Subcutaneous adipose tissue (tissue), 4 donors: ENCODE measurements around the gene OR2AK2. TPM values are rescaled to one million over a fixed set of nuclear protein-coding genes. Genes with fewer than 3 reads are reported as not detected.

ENCODE experiments used
- CTCF ChIP-seq: fragments of 450-650 bp; IDR thresholded peaks from one replicate; pipeline ENCODE4 v1.5.1; 2016; ENCODE audit warnings: low read depth, mild to moderate bottlenecking, control low read depth, antibody characterized with exemption, moderate library complexity
- total RNA-seq, 4 donors: library from RNA; depleted of rRNA; stranded (reverse); fragments of >200 nt; gene quantifications; one replicate each; pipeline ENCODE4 v1.1.0, GENCODE V29; 2016

OR2AK2 gene
- under 1 TPM in 1 of 4 donors, not detected in 3; 0.34 TPM for total RNA-seq

GRCh38 chr1:247964933-247965332 is at the start of gene OR2AK2:
TSS of gene OR2AK2 (plus strand) at chr1:247965233. CDS start at chr1:247965377, 144 bp downstream.
- TF ChIP-seq CTCF, result no peak

- no peak for TF ChIP-seq CTCF
These were observed 45.1 kb upstream of the OR2AK2 start, which contains the start of gene OR2T8 for GRCh38 chr1:247919952-247920351. TSS of gene OR2T8 (plus strand) at chr1:247920252. CDS start at chr1:247921018, 766 bp downstream.

- no peak for TF ChIP-seq CTCF
These were observed 41.1 kb upstream of the OR2AK2 start for GRCh38 chr1:247923941-247924340.

GRCh38 chr1:247924868-247925267 is 40.2 kb upstream of the OR2AK2 start, which contains the start of gene OR2AJ1:
TSS of gene OR2AJ1 (plus strand) at chr1:247924889. CDS start at chr1:247933769, 8,880 bp downstream.
- TF ChIP-seq CTCF, result no peak

GRCh38 chr1:247933989-247934388 is 31.0 kb upstream of the OR2AK2 start:
- TF ChIP-seq CTCF, result no peak

GRCh38 chr1:247935781-247936180 is 29.3 kb upstream of the OR2AK2 start:
- TF ChIP-seq CTCF, result no peak

- TF ChIP-seq CTCF, result no peak
These were observed 28.6 kb upstream of the OR2AK2 start for GRCh38 chr1:247936415-247936814.

GRCh38 chr1:247942624-247943023 is 22.4 kb upstream of the OR2AK2 start:
- TF ChIP-seq CTCF, result no peak
